Ammon's horn (tissue), 1 donor: ENCODE data around the gene SERPINA4.
"Not testable (repeated sequence)": the region's sequence is repeated elsewhere in the genome, so short reads cannot be mapped to it uniquely, and the experiment has no call there.

ENCODE experiments used
- DNase-seq: peaks from one replicate; pipeline ENCODE4 v3.0.0-alpha.2; 2016; ENCODE audit warnings: low spot score

Gene SERPINA4

DNA sequence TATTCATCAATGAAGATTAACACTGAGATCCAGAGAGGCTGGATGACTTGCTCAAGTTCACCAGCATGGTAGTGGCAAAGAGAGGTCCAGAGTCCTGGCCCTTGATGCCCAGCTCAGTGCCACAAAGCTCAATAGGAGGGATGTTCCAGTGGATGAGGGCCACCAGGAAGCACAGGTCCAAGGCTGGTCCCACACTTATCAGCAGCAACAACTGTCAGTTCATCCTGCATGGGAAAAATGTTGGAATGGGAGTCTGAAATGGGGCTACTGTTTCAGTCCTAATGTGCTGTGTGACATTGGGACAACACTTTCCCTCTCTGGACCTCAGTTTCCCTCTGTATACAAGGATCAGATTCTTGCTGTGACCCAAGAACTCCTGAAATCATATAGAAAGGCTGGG lies 31.2 kb downstream of the SERPINA4 start:
- DNase-seq = no peak

DNA sequence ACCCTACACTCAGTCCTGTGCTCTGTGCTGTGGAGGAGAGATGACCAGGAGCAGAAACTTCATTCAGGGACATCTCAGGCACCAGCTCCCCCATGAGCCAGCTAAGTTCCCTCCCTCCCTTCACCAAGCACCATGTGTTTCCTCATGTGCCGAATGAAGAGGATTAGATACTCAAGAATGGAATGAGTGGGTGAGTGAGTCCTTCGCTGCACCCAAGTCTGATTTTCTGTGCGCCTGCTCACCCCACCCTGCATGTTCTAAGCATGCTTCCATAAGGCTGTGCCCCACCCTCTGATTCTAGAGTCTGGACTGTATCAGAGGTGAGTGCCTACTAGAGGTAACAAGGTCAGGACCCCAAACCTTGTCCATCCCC lies 32.1 kb downstream of the SERPINA4 start:
- peak; percentile 21 for DNase-seq

DNA sequence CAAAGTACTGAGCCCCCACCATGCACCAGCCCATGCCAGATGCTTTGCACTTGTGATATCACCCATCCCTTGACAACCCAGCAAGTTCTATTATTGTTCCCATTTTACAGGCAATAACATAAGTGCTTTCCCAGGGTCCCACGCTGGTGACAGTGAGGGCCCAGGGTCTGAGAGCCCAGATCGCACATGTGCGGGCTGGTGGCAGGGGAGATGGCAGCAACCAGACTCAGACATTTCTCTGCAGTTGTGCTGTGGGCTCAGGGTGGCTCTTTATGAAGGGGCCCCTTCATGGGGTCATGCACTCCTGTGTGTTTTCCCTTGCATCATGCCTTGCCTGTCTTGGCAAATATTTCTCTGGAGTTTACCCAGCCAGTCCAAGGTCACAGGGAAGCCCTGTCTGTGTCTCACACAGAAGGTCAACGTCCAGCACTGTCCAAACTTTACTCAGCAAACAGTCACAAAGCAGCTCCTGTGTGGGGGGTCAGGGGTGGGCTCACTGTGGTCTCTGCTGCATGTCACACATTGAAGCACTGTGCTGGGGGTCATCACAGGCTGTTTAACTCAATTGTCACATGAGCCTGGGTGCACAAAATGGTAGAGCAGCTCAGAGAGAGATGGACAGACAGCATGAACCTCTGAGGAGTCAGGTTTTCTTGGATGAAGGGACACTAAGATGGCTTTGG lies 32.6 kb downstream of the SERPINA4 start:
- no peak for DNase-seq

DNA sequence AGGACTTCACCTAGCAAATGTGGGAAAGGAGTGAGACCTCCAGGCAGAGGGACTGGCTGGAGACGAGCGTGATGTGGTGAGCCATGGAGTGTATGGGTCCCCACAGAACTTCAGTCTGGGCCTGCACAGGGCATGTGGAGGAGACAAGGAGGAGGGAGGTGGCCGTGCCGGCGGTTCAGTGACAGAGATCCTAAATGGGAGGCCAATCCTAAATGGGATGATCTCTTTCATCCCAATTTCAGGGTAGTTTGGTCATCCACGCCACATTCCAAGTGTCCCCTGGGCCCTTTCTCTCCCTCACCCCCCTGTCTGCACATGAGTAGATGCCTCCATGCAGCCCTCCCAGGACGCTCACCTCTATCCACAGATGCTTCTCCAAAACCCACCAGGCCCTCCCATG lies 33.2 kb downstream of the SERPINA4 start:
- DNase-seq = no peak

DNA sequence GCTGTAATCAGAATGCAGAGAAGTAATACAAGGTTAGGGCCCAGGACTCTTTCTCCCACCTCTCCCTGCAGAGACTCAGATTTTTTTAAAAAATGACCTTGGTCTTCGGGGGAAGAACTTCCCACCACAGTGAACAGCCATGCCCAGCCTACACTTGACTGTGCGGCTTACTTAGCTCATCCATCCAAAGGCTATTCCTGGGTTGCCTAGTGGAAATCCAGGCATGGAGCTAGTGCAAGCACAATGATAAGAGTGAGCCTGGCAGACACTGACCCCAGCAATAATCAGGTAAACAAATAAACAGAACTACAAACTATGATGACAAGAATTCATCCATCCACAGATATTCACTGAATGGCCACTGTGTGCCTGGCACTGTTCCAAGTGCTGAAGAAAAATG lies 34.7 kb downstream of the SERPINA4 start:
- no peak for DNase-seq

DNA sequence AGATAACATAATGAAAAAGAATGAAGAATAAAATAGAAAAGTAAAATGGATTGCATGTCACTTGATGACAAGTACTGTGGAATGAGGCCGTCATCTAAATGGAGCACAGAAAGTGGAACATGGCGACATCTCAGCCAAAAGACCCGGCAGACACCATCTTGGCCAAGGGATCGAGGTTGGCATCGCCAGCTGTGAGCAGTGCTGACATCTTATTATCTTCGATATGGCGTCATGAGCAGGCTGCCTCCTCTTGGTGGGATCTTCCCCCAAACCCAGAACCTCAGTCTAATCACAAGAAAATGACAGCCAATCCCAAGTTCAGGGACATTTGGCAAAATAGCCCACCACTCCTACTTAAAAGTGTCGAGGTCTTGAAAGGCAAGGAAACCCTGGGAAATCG lies 35.1 kb downstream of the SERPINA4 start:
- no peak for DNase-seq

DNA sequence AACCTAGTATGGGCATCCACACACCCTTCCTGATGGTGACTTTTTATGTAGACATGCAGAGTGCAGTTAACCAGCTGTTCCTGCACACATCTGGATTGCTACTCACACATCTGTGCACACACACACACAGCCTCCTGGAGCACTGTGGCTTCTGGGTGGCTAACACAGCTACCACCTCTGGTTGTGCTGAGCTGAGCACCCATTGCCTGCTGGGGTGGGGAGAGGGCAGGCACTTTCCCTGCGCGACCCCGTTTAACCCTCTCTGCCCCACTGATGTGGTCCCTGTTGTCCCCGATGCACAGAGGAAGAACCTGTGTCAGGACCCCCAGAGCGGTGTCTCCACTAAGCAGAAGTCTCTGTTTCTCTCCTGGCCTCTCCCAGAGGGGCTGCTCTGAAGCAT lies 36.5 kb downstream of the SERPINA4 start:
- no peak for DNase-seq

DNA sequence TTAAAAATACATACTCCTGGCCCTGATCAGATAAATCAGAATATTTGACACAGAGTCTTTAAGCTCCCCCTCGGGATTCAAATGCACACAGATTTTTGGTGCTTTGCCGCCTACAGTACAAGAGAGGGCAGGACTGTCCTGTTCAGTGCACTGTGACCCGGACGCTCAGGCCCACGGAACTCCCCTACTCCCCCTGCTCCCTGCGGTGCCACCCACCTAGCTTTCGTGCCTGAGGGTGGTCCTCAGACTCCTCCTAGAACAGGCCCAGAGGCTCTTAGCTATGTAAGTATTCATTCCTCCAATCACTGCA lies 37.2 kb downstream of the SERPINA4 start:
- no peak for DNase-seq

DNA sequence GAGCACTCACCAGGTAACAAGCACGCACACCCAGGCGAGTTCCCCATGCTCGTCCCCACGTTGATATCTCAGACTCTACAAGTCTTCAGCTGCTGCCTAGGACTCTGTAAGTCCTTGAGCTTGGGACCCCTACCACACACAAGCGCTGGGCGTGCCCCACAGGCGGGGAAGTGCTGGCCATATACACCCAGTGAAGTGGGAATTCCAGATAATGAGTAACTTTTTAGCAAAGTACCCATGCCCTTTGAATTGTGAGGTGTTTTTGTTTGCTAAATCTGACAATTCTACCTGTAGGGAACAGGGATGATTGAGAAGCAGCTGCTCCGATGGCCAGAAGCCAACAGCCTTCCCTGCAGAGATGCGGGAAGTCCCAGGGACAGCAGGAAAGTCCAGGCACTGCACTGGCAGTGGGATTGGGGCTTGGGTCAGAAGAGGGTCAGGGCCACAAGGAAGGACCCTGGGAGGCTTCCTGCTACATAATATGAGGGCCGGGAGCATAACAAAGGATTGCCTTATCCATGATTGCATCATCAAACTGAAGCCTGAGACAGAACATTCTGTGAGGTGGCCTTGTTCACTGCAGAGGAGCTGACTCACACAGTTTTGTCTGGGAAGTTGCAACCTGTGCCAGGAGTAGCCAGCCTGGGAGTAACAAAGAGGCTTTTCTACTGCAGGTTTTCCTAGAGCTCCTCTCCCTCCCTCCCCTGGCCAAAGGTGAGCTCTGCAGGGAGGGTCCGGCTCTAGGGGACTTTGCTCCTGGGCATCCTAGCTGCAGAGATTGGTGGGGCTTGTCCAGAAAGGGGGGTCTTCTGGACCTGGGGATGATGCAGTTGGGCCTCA lies 37.8 kb downstream of the SERPINA4 start:
- DNase-seq = peak; percentile 86

DNA sequence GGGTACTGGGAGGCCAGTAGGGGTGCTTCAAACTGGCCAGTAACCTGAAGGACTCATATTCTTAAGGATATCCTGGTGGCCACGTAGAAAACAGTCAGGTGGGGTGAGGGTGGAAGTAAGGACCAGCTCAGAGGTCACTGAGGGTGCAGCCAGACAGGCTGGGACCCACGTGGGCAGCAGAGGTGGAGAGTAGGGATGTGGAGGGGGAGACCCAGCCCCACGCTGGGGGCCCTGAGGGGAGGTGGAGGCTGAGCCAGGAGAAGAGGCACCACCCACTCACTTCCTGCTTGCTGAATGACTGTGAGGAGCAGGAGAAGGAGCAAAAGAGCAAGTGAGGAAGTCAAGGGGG lies 38.4 kb downstream of the SERPINA4 start:
- no peak for DNase-seq

DNA sequence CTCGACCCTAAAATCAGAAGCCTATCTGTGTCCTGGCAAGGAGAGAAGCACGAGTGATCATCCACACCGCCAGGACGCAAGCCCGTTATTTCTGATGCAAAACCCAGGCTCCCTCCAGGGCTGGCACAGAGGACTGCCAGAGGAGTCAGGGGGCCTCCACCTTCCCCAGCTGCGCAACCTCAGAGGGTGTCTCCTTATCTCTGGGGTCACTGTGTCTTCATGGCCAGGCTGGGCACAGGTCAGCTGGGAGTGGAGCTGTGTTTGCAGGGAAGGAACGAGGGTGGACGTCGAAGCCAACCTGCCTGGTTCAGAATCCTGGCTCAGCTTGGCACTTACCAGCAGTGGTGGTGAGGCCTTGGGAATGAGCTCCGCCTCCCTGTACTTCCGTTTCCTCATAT lies 38.9 kb downstream of the SERPINA4 start:
- no peak for DNase-seq

DNA sequence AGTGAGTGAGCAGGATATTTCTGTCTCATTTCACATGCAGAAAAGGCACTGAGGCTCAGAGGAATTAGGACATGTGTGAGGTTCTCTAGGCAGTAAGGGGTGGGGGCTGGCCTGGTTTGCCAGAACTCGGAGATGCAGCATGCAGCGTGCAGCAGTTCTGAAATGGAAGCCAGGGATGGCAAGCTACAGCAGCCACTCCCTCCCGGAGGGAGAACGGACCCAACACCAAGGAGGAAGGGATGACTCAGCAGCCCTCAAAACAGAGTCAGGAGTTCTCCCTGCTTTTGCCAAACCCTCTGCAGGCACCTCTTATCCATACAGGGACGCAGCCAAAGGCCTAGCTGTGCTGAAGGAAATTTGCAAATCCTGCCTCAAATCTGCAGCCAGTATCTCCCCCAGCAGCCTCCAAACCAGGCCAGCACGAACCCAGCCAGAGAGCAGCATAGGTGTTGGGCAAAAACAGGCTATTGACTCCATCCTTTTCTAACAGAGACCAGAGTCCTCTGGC lies 40.7 kb downstream of the SERPINA4 start:
- DNase-seq = peak; percentile 62

DNA sequence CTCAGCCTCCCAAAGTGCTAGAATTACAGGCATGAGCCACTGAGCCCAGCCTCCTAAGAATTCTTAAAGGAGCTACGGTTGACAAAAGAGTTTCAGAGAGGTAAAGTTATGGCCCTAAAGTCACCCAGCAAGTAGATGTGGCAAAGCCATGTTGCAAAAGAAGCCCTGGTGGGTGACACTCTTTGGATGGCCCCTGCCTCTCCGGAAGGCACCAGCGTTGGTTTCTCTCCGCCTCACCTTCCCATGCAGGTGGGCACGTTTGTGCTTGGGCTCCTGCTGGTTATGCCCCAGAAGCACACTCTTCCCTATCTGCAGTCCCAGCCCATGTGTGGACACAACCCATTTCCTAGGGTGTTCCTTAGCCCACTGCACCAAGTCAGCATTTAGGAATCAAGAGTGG lies 41.5 kb downstream of the SERPINA4 start:
- DNase-seq = no peak

DNA sequence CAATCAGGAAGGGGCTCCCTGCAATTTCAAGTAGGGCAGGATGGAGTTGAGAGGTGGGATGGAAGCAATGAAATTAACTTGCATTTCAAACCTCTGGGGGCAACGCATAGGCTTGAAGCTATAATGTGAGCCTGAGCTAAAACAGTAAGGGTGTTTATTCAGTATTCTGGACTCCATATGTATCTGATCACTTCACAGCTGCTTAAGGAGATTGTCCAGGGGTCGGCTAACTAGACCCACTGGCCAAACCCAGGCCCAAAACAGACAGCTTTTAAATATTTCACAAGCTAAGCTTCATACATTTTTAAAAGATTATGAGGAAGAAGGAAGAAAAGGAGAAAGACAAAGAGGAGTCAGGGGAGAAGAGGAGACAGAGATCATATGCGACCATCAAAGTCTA lies 44.1 kb downstream of the SERPINA4 start:
- DNase-seq = no peak

DNA sequence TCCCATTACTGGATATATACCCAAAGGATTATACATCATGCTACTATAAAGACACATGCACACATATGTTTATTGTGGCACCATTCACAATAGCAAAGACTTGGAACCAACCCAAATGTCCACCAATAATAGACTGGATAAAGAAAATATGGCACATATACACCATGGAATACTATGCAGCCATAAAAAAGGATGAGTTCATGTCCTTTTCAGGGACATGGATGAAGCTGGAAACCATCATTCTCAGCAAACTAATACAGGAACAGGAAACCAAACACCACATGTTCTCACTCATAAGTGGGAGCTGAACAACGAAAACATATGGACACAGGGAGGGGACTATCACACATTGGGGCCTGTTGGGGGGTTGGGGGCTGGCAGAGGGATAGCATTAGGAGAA lies 47.7 kb downstream of the SERPINA4 start:
- DNase-seq = not testable (repeated sequence)

DNA sequence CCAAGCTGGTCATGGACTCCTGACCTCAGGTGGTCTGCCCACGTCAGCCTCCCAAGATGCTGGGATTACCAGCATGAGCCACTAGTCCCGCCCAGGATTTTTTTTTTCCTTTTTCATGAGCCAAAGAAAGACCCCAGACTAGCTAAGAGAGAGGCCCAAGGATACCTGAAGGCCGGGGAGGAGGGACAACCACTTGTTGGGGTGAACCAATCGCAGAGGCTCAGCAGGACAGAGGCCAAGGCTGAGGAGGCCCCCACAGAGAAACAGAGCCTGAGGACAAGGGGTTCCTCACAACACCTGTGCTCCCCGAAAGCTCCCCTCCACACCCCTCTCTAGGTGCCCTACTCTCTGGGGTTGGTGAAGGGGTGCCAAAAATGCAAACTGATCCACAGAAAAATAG lies 49.9 kb downstream of the SERPINA4 start:
- no peak for DNase-seq

DNA sequence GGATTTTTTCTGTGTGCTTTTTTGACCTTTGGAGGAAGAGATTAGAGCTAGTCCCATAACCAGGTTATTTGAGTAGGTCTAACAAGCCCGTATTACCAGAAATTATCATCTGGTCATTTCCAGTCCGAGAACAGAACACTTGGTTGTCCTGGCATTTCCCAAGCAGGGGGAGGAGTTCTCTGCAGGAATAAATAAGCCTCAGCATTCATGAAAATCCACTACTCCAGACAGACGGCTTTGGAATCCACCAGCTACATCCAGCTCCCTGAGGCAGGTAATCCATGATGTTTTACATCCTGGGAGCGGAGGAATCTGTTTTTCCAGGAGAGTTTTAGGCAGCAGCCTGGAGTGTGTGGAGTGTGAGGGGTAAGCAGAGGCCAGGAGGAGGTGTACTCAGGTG lies 50.9 kb downstream of the SERPINA4 start, which contains the start of gene SERPINA3:
Gene SERPINA3 (plus strand): TSS at position 218 of the 400 bp plus-strand sequence. CDS start 2,051 bp downstream, outside the sequence.
- no peak for DNase-seq

DNA sequence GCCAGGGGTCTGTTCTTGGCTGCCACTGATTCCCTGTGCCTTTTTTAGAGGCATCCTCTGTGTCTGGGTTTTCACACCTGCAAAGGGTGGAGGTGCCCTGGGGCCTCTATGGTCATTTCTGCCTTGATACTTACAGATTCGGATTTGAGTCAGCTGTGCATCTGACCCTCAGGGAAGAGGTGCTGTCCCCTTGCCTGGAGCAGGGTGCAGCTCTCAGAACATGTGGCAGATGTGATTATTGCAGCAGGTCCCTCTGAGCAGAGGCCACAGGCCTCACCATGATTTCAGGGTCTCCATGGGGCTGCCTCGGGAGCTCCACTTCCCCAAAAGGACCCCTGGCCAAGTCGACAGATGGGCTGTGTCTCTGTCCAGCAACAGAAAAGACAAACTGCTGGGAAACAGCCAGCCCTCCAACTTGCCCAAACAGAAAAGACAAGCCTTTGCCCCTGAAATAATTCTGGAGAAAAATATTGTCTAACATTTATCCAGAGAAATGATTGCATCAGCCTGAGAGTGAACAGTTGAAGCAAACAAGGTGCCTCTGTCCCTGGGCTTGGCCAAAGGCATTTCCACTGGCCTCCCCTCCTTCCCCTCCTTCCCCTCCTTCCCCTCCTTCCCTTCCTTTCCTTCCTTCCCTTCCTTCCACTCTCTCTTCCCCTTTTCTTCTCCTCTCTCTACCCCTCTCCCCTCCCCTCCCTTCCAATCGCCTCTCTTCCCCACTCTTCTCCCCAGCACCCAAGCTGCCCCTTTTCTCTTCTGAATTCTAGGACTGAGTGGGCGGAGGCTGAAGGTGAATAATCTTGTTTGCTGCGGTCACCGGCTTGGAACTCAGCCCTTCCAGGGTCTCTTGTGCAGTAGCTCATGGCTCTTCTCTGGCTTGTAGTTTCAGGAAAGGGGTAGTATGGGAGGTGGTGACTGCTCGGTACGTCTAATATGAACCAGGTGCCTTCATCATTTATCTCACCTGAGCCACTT lies 51.6 kb downstream of the SERPINA4 start:
- no peak for DNase-seq

DNA sequence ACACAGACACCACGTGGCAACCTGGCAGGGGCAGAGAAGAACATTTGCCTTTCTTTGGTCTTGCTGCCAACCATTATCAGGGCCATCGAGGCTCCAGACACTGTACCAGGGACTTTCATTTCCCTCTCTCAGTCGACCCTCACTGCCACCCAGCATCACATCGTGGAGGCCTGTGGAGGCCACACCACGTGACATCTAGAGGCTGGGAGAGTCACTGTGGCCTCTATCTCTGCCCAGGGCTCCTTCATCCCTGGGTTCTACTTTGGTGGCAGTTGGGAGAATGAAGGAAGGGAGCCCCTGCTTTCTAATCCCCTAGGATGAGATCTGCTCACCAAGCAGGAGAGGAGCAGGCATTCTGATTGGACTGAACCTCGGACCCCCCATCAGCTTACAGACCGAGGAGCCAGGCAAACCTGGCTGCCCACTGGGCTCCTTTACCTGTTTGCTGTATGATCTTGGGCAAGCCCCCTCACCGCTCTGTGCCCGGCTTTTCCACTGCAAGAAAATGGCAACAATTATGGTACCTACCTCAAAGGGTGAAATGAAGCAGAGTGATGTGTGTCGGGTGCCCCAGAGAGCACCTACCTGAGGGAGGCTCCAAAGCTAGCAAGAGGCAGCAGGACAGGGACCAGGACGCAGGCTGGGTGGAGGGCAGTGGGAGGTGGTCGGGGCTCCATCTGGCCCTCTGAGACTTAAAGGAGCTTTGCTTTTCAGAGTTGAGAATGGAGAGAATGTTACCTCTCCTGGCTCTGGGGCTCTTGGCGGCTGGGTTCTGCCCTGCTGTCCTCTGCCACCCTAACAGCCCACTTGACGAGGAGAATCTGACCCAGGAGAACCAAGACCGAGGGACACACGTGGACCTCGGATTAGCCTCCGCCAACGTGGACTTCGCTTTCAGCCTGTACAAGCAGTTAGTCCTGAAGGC lies 52.7 kb downstream of the SERPINA4 start:
- DNase-seq = no peak

DNA sequence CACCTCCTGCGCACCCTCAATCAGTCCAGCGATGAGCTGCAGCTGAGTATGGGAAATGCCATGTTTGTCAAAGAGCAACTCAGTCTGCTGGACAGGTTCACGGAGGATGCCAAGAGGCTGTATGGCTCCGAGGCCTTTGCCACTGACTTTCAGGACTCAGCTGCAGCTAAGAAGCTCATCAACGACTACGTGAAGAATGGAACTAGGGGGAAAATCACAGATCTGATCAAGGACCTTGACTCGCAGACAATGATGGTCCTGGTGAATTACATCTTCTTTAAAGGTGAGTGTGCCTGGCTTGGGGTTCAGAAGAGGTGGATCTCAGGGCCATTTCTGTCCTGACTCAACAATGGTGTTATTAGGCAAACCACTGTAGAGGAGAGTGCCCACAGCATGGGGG lies 53.6 kb downstream of the SERPINA4 start:
- DNase-seq = no peak

DNA sequence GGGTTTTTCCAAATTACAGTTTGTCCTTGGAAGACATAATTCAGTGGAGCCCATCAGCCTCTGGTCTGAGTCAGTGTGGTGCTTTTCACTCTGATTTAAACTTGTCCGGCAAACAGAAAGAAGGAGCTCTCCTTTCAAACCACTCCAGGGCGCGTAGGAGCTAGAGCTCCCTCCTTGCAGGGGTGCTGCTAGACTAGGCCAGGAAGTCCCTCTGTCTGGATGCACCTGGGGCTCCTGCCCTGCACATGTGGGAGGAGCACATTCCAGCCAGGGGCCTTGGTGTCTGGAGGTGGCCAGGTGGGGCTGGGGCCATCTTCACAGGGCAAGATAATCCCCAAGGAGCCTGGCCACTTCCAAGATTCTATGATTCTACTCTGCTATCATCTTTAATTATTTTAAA lies 54.0 kb downstream of the SERPINA4 start:
- no peak for DNase-seq
